NAMALWA (cell line): Measurements from ENCODE around the gene GSTA3.
"Not testable (repeated sequence)": the region's sequence is repeated elsewhere in the genome, so short reads cannot be mapped to it uniquely, and the experiment has no call there.

Experiments
- DNase-seq: peaks from one replicate; pipeline ENCODE4 v3.0.0-alpha.2; 2015; ENCODE audit warnings: low spot score

GSTA3 gene

DNA sequence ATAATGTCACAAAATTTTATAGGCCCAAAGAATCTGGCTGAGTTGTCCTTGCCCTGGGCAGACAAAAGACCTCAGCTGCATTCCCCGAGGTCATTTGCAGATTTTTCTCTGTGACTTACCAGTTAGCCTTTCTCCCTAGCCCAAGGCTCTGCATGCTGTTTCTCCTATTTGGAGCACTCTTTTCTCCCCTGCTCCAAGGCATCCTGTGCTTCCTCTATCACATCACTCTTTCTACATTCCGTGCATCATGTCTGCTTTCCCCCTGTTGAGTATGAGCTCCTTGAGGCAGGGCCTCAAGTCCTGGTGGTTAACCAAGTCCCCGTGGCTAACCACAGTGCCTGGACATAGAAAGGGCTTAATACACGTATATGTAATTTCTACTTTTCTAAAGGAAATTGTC, 593 bp upstream of the GSTA3 start:
- no peak for DNase-seq

DNA sequence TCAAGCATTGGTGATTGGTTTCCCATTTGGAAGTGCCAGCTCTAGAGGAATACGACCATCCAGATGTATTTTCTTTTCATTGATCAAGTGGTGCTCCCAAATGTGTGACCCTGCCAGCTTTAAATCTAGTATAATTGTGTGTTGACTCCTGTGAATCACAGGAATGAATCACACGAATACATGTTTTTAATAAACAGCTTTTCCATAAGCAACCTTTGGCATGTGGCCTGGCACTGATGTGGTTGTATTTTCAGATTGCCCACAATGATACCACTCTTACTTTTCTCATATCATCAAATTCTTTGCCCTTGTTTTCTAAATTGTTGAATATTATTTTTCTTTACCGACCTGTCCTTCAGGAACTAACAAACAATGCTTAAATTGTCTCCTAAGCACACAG, 367 bp downstream of the GSTA3 start:
- no peak for DNase-seq

DNA sequence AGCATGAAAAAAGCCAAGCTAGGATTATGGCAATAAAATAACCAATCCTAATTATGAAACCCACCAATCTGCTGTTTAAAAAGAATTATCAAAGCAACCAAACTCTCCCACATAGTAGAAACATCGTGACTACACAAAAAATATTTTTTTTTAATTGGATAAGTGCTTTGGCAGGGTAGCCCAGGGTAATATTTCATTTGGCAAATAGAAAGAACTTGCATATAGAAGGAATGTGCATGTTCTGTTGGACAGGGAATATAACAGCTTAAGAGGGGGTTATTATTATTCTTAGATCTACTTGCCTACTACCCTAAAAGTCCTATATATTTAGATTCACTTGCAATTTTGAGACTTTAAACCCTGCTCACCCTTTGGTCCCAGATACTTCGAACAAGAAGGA, 972 bp downstream of the GSTA3 start:
- no peak for DNase-seq

DNA sequence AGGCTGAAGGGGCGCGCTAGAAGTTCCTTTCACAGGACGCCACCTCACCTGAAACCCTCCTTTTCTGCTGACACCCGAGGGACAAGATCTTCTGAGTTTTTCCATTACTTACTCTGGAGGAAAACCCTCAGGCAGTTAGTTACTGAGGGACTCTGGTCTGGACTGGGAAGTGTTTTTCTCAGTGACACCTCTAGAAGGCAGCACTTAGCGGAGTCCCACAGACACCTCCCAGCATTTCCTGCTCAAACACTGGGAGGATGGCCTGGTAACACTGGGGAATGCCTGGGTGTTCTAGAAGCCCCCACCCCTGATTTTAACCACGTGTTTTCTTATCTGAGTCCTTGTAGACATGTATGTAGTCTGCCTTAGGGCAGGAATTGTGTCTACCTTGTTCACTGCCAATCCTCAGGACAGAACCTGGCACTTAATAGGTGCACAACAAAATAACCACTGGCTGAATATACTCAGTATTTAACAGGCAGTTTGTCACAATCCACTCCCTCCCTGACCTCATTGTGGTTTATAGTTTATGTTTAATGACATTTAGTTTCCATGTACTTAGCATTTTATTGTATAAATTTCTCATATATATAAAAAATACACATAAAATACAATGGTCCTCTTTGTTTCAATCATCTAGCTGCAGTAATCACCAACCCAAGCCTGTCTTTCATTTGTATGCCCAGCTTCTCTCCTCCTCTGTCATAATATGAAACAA, 4.8 kb downstream of the GSTA3 start:
- DNase-seq = peak; percentile 15

DNA sequence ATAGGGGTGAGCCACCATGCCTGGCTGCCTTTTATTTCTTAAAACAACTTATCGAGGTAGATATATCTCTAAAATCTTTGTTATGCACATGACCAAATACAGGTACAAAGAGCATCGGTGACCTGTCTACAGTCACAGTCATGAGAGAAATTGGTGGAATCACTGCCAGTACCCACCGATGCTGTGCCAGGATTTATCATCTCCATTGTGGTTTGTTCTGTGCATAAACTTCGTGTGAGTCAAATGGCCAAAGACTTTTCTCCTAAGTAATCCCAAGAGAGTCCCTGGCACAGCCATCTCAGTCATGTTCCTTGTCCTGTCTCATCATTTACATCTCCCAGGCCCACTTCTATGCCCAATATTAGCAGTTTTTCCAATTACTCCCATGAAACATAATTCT, 9.0 kb downstream of the GSTA3 start:
- DNase-seq = no peak

DNA sequence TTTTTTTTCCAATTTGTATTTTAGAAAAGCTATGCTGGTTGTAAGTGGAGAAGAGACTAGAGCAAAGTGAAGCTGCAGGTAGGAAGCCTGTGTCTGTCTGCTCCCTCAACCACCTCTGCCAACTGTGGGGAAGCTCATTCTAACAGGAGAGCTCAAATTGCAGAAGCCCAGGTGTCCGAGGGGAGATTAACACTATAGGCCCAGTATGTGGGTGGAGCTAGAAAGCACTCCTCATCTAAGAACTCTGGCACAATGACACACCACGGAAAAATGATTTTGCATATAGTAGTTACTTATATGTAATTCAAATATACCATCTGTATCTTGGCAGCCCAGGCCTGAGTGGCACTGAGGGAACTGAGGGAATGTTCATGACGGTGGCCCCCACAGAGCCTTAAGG, 13.7 kb downstream of the GSTA3 start:
- DNase-seq = not testable (repeated sequence)

DNA sequence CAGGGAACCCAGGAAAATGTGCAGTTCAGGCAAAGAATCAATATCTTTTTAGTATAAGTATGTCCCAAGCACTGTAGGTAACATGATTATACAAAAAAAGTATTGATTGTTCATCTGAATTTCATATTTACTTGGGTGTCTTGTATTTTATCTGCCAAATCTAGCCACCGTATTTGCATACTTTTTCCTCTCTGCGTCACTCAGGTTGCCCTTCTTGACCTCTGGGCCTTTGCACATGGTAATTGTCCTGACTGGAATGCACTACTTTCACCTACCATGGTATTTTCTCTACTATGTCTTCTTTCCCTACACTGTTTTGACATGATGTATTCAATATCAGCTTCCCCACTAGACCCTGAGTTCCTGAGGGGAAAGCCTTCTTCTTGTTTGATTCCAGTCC, 15.2 kb downstream of the GSTA3 start:
- DNase-seq = no peak

DNA sequence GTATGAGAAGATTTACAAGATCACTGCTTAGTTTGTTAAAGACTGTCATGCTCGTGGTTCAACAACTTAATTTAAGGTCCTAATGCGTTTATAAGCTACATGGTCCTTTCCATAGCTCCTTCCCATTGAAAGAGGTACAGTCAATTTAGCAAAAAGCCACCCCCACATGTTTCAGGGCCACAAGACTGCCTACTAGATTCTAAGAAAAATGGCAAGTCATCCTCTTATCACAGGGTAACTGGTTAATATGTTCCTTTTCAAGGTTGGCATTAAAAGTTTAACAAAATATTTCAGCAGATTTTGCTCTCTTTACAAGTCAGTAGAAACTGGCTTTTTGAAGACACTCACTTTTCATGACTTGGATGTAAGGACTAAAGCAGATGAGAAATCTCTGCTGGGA, 15.7 kb downstream of the GSTA3 start:
- DNase-seq = no peak

DNA sequence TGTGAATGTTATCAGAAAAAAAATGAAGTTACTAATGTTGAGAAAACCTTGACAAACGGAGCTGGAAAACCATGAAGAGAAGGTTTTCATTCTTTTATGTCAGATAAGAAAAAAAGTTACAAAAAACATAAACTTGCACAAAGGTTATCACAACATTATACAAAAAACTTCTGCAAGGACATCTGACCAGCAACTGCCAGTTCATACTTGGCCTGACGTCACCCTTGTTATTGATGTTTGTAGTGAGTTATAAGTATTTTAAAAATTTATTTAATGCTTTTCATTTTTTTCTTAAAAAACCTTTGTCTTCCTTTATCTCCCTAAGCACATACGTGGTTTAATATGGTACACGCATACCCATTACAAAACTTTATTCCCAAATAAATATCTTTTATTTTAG, 16.3 kb downstream of the GSTA3 start:
- DNase-seq = no peak

DNA sequence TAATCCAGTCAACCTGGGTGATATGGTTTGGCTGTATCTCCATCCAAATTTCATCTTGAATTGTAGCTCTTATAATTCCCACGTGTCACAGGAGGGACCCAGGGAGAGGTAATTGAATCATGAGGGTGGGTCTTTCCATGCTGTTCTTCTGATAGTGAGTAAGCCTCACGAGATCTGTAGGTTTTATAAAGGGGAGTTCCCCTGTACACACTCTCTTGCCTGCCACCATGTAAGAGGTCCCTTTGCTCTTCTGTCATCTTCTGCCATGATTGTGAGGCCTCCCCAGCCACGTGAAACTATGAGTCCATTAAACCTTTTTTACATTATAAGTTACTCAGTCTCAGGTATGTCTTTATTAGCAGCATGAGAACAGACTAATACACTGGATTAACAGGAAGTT, 19.5 kb downstream of the GSTA3 start:
- no peak for DNase-seq

DNA sequence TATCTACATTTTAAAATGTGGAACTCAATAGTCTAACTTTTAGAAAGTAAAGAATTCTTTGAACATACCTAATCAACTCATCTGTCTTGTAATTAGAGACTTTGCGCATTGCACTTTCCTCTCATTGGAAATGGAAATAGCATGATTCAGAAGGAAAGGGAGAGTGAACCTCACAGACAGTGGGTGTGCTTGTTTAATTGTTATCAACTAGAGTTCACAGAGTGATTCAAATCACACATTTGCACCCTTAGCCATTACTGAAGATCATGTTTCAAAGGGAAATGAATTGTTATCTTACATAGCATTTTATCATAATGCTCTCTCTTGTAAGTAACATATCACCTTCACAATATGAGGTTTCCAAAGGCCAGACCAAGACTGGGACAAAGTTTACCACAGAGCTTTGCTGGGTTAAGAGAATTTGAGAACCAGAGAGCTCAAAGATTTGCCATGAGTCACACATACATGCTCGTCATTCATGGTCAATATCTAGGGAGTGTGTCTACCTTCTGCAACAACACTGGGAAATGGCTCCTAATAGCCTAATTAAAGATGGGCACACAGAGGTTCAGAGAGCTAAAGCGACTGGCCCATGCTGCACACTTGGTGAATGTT, 21.5 kb downstream of the GSTA3 start:
- no peak for DNase-seq

DNA sequence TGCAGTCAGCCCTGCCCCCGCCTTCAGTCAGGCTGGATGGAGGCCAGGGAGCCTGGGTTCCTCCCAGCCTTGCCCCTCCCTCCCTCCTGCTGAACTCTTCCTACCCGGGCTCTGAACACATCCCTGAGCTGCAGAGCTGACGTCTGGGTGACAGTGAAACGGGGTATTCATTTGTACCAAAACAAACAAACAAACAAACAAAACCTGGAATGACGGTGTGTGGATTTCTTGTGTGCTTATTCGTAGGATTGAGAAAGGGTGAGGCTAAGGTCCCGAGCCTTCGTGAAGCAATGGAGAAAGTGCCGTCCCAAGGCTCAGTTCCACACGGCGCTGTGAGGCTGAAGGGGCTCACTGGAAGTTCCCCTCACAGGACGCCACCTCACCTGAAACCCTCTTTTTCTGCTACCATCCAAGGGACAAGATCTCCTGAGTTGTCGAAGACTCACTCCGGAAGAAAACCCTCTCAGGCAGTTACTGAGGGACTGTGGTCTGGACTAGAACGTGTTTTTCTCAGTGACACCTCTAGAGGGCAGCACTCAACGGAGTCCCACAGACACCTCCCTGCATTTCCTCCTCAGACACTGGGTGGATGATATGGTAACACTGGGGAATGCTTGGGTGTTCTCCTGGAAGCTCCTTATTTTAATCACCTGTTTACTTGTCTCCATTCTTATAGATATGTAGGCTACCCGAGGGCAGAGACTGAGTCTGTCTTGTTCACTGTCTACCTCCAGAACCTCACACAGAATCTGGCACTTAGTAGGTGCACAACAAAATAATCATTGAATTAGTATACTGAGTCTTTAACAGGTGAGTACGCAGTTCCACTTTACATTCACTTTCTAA, 27.3 kb downstream of the GSTA3 start:
- DNase-seq = peak; percentile 81

DNA sequence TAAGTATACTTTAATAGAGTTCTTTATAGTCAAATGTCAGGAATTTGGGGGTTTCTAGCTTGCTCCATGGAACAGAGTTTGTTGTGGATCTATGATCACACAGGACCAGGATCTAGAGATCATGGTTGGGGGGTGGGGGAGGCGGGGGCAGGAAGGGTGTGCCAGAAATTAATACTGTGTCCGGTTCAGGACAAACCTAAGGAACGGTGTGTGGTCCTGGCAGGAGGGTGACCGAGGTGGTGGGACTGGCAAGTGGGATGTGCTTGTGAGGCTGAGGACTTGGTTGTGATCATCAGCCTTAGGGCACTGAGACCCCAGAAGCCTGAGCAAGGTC, 27.9 kb downstream of the GSTA3 start:
- no peak for DNase-seq

DNA sequence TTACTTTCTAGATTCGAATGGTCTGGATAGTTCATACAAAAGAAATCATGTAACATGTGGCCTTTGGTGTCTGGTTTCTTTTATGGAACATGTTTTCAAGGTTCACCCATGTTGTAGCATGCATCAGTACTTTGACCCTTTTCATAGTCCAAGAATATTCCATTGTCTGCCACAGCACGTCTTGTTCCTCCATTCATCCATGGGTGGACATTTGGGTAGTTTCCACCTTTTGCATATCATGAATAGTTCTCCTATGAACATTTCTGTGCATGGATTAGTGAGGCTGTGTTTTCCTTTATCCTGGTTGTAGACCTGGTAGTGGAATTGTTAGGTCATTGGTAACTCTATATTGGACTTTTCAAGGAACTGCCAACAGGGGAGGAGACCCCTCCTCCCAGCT, 31.7 kb downstream of the GSTA3 start:
- DNase-seq = no peak

DNA sequence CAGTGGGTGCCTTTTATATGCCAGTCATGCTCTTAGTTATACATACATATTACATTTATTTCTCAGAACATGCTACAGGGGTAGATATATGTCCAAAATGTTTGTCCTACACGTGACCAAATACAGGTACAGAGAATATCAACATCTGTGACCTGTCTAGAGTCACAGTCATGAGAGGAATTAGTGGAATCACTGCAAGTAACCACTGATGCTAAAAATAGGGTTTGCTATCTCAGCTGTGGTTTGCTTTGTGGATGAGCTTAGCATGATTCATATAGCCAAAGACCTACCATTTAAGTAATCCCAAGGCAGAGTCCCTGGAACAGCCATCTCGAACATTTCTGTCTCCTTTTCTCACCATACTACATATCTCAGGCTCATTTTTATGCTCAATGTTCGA, 32.3 kb downstream of the GSTA3 start:
- no peak for DNase-seq

DNA sequence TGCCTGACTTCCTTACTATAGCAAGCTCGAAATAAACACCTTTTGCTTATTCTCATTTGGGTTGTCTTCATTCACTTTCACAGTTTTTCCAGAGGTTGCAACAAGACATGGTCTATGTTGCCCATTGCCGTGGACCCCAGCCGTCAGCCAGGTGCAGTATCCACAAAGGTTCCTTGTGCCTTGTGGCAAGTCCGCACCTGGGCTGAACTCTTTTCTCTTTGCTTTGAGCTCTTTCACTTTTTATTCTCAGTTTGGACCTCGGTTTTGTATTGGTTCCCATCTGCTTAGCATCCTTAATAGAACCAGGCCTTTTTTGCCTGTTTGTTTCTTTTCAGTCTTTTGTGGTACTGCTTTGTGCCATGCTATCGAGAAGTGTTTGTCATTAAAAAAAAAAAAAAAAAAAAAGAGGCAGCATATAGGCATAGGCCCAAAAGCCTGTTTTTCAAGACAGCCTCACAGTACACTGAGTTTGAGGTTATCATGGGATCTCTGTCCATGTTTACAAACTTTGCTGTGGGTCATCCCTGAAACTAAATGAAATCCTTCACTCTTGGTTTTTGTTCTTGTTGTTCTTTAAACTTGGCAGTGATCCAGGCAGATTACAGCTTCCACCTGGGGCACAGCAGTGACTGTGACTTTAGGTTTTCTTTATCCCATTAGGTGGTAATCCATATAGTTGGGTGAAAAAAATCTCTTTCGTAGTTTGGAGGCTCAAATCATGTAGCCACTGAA, 33.3 kb downstream of the GSTA3 start:
- no peak for DNase-seq

DNA sequence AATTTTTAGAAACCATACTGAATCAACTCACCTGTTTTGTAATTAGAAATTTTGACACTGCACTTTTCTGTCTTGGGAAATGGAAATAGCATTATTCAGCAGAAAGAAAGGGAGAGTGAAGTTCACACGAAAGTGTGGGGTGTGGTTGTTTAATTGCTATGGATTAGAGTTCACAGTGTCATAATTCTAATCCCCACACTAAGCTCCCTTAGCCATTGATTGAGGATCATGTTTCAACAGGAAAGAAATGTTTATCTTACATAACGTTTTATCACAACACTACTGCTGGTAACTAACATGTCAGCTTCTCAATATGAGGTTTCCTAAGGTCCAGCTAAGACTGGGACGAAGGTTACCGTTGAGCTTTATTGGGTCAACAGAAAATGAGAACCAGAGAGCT, 37.5 kb downstream of the GSTA3 start:
- no peak for DNase-seq

DNA sequence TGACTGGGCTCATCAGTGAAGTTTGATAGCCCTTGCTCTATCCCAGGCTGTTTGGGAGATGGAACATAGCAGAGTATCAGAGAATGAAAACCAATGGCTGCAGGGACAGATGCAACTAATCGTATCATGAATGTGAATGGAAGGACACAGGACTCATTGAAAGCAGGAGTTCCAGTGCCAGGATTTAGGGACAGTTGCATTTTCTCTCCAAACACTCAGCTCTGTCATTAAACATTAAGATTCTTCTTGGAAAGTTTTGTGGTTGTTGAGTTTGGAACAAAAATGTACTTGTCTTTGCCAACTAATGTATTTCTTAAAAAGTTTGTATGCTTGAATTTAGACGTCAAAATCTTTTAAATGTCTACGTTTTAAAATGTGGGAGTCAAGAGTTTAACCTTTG, 37.9 kb downstream of the GSTA3 start:
- DNase-seq = no peak

DNA sequence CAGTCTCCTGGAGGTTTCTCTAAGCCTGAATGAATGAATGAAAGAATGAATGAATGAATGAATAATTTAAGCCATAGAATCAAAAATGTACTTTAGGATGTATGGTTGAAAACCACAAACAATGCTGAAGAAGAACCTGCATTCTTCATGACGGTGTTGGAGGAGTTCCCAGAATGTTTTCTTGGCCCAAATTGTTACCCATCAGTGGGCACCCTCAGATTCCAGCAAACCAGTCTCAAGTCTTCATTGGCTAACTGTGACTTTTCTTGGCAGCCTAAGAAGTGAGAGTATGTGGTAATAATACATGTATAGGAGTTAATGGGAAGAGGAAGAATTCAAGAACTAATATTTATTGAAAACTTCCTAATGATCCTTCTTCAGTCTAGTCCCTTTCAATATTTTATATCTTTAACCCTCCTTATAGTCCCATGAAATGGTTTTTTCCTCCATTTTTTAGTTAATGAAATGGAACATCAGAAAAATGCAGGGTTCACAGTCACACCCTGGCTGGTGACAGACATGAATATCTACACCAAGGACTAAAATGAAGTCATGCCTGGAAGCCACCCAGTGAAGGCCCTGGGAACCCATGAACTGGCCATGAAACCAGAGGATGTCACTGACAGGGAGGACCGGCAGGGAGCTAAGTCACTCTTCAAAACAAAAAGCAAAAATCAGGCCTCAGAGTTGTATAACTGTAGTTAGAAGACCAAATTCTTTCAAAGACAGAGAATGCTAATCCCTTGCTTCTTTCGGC, 39.0 kb downstream of the GSTA3 start:
- DNase-seq = not testable (repeated sequence)

DNA sequence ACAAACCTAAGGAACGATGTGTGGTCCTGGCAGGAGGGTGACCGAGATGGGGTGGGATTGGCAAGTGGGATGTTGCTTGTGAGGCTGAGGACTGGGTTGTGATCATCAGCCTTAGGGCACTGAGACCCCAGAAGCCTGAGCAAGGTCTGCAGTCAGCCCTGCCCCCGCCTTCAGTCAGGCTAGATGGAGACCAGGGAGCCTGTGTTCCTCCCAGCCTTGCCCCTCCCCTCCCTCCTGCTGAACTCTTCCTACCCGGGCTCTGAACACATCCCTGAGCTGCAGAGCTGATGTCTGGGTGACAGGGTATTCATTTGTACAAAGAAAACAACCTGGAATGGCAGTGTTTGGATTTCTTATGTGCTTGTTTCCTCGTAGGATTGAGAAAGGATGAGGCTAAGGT, 40.6 kb downstream of the GSTA3 start:
- not testable (repeated sequence) for DNase-seq

DNA sequence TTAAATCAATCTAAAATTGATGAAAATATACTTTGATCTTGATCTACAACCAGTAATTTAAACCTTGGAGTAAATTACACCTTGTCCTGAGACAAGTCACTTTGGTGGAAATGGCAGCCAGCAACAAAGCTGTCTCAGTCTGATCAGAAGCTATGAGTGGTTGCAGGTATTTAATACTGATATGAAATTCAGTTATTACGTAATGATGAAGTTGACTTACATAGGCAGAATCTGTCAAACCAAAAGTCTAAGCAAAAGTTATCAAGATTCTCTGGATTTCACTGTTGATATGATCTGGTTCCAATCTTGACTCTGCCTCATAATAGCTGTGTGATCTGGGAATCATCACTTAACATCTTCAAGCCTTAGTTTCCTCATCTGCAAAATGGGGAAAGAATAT, 41.3 kb downstream of the GSTA3 start:
- DNase-seq = no peak

DNA sequence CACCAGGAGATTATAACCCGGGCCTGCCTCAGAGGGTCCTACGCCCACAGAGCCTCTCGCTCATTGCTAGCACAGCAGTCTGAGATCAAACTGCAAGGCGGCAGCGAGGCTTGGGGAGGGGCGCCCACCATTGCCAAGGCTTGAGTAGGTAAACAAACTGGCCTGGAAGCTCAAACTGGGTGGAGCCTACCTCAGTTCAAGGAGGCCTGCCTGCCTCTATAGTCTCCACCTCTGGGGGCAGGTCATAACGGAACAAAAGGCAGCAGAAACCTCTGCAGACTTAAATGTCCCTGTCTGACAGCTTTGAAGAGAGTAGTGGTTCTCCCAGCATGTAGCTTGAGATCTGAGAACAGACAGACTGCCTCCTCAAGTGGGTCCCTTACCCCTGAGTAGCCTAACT, 48.3 kb downstream of the GSTA3 start:
- DNase-seq = not testable (repeated sequence)
